Breast epithelium (tissue), 3 donors: ENCODE measurements around the gene PTGIR.

Experiments
- CTCF ChIP-seq, 3 donors: fragments of 450-650 bp; IDR thresholded peaks; one replicate each; pipeline ENCODE4 v1.5.1; 2016 to 2017; ENCODE audit warnings: antibody characterized with exemption in 3 of 3, mild to moderate bottlenecking in 3 of 3, moderate library complexity in 3 of 3
- POLR2A ChIP-seq: fragments of 450-650 bp; IDR thresholded peaks from one replicate; pipeline ENCODE4 v1.6.1; 2016; ENCODE audit warnings: antibody characterized with exemption, mild to moderate bottlenecking, moderate library complexity

- TF ChIP-seq POLR2A = no peak
- TF ChIP-seq CTCF (IDR thresholded peaks at IDR 0.05) = no peak
These were observed 5.8 kb upstream of the PTGIR start for GRCh38 chr19:46630586-46631205.
